Activated naive CD4-positive, alpha-beta T cell (primary cell): ENCODE measurements around the gene PACSIN2.
"Not testable (repeated sequence)": the region's sequence is repeated elsewhere in the genome, so short reads cannot be mapped to it uniquely, and the experiment has no call there.

Source experiments
- DNase-seq, 4 experiments: peaks; one replicate each; lab custom pipeline; 2025; lab: John Stamatoyannopoulos, UW

Gene PACSIN2

DNA sequence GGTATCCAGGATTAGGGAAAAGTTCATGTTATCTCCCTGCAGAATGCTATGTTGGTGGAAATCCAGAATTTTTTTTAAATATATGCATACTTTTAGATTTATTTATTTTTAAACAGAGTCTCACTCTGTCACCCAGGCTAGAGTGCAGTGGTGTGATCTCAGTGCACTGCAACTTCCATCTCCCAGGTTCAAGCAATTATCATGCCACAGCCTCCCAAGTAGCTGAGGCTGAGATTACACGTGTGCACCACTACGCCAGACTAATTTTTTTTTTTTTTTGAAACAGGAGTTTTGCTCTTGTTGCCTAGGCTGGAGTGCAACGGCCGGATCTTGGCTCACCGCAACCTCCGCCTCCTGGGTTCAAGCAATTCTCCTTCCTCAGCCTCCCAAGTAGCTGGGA lies 2.6 kb downstream of the PACSIN2 start:
- DNase-seq = no peak

- DNase-seq = no peak
Observed at GRCh38 chr22:43011079-43011478, 3.9 kb downstream of the PACSIN2 start.

- DNase-seq = no peak
Observed at GRCh38 chr22:43009444-43009843, 5.5 kb downstream of the PACSIN2 start.

GRCh38 chr22:43008921-43009320 lies 6.0 kb downstream of the PACSIN2 start:
- DNase-seq = no peak

DNA sequence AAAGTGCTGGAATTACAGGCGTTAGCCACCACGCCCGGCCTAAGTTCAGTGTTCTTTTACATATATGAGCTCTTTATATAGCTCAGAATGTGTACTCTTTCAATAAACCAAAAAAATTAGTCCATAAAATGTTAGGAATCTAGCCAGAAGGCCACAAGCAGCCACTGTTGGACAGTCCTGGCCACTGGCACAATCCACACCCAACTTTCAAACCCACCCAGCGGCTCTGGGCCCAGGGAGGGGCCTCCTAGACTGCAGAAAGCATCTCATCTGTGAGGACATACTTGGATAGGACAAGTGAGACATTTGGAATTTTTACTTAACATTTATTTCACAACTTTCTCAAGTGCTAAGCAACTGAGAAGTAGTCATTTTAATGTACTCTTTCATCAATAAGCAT lies 6.4 kb downstream of the PACSIN2 start:
- no peak for DNase-seq

DNA sequence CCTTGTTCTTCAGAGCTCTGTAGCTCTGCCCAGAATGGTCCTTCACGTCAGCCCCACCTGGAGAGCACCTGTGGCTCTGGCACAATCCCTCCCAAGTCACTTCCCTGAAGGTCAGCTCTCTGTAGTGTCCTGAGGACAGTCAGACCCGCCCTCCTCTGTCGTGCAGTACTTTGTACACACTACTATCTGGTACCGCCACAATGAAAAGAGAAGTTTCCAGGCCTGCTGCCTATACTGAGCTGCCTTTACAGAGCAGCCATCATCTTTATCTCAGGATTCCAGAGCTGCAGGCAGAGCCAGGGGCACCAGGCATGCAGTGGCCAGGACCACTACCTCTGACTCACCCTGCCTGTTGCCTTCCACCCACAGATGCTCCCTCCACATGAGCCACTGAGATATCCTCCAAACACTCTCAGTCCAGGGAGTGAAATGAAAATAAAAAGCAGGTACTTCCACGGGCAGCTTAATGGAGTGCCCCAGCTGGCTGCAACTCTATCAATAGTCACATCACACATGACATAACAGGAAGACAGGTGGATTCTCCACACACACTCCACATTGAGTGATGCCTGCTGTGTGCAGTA lies 7.3 kb downstream of the PACSIN2 start:
- no peak for DNase-seq

DNA sequence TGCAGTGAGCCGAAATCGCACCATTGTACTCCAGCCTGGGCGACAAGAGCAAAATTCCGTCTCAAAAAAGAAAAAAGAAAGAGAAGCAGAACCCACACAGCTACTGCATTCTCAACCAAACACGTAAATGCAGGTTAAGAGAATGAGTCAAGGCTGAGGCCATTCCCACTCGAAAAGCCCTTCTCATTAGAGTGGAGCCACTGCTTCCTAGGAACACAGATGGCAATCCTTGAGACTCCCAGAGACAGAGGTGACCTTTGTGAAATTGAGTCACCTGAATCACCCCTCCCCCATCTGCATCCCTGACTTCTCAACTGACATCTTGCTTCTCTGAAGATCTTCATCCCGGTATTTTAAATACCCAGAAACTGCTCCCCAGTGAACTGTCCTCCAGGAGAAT lies 8.2 kb downstream of the PACSIN2 start:
- no peak for DNase-seq

- no peak for DNase-seq
Observed at GRCh38 chr22:43006016-43006505, 8.9 kb downstream of the PACSIN2 start.

GRCh38 chr22:43005106-43005505 lies 9.8 kb downstream of the PACSIN2 start:
- no peak for DNase-seq

DNA sequence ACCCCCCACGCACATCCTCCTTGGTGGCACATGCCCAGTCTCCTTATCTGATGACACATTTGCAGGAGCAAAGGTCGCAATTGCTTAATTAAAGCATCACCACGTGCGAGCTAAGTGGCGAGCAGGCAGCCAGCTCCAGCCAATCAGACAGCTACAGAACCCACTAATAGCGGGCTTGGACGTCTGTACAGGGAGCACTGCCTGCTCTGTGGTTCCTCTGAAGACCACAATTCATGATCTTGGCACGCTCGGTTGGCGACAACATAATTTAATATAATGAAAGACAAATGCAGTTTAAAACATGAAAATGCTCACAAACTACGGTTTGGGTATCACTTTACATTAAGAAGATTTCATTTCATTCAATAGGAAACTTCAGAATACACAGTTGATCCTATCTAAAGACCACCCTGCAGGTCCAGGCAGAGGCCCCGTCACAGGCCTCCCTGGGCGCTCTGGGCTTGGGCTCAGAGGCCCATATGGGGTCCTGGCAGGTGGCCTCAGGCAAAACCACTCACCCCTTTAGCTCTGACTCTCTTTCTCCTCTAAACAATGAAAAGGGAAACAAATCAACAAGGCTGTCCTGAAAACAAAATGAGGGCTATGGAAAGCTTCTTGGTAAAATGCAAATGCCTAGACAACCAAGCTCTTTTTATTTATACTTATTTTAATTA lies 10.4 kb downstream of the PACSIN2 start:
- DNase-seq = no peak

- DNase-seq = no peak
Observed at GRCh38 chr22:43002202-43002586, 12.8 kb downstream of the PACSIN2 start.

- DNase-seq = no peak
Observed at GRCh38 chr22:43001271-43002201, 13.4 kb downstream of the PACSIN2 start.

- DNase-seq = no peak
Observed at GRCh38 chr22:43000441-43001175, 14.3 kb downstream of the PACSIN2 start.

DNA sequence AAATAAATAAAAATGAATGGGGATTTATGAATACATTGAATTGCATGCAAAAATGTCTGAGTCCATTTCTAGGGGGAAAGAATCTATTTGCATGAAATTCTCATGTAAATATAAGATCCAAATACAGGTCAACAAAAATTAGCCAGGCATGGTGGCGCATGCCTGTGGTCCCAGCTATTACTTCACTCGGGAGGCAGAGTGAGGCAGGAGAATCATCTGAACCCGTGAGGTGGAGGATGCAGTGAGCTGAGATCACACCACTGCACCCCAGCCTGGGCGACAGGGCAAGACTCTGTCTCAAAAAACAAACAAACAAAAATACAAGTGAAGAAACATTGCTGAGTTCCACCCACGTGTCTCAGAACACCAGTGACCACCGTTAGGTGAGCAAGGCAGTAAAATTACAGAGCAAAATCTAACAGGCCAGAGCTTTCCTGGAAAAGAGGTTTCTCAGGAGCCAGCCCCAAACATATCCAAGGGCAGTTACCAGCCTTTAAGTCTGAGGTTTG lies 17.3 kb downstream of the PACSIN2 start:
- DNase-seq = no peak

DNA sequence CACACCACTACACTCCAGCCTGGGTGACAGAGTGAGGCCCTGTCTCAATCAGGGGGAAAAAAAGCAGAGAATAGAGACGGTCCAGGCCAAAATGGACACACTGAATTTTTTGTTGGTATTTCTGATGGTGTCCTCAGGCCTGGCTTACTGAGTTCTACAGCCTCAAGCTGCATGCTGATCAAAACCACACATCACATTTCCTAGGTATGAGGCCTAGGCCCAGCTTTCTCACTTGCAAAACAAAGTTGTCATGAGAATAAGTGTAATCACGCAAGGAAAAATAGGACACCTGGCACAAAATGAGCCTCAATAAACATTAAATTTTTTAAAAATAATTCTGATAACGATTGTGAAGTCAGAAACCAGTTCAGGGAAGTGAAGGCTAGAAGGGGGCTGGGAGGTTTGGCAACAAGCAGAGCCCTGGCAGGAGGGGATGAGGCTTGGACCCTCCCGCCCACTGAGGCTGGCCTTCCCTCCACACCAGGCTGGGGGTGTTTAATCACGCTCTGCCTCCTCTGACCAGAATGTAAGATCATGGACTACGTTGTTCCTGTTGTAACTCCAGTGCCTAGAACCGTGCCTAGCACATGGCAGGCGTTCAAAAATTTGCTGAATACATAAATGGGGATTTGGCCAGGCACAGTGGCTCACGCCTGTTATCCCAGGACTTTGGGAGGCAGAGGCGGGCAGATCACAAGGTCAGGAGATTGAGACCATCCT lies 18.1 kb downstream of the PACSIN2 start:
- no peak for DNase-seq

- not testable (repeated sequence) for DNase-seq
Observed at GRCh38 chr22:42995654-42996053, 19.3 kb downstream of the PACSIN2 start.

DNA sequence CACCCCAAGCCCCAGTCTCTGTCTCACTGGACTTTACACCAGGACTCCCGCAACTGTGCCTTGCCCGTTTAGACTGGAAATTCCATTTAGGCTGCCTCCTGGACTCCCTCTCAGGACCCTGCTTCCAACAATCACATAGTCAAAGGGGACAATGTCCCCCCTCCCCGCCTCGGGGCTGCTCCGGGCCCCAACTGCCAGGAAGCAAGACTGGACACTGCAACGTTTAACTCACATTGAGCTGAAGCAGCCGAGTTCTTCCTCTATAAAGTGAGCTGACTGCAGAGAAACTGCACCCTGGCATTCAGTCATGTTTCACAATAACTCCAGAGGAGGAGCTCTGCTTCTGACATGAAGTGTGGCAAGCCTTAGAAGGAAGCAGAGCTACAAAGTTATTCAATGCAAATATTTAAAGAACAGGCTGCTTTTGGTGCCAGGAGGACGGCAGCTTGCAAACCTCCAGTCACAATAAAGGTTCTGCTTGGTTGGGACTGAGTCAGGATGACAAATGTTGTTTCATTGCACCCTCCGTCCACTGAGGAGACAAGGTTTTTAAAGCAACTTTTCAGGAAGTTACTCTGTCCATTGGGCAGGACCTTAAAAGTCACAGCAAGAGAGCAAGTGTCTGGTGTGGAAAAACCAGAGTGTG lies 19.9 kb downstream of the PACSIN2 start:
- no peak for DNase-seq

- no peak for DNase-seq
Observed at GRCh38 chr22:42994276-42994916, 20.6 kb downstream of the PACSIN2 start.

DNA sequence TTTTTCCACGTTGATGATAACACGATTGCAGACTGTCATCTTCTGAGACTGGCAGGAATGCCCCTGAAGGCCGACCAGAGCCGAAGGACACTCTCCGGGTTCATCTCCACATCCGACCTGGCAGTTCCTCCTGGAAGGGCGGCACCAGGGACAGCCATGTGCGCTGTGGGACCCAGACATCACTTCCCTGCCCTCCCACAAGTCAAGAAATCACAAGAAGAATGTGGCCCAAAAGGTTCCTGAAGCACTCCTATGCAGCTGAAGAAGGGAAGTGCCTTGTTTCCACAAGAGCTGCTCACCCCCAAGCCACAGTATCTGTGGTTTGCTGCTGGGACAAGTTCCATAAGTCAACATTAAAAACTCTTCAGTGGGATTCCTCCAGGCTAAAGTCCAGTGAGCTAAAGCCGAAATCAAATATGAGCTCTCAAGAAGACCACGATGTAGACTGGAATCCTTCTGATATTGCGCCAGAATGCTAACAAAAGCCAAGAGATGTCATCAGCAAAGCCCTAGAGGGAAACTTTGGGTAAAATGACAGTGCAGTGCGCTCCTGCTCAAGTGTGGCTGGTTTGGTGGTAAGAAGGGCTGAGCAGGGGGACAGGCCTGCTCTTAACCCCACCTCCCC lies 21.2 kb downstream of the PACSIN2 start:
- DNase-seq = no peak
